H9 (cell line): ENCODE measurements around the gene CCDC192. TPM values are rescaled to one million over a fixed set of nuclear protein-coding genes. Genes with fewer than 3 reads are reported as not detected.

Experiments
- DNase-seq: peaks from one replicate; pipeline ENCODE4 v3.0.0-alpha.2; 2017
- H2AFZ ChIP-seq: one replicate; pipeline ENCODE4 v1.6.1; 2013; ENCODE audit warnings: mild to moderate bottlenecking, low read length, control low read depth, moderate library complexity
- H2AK5ac ChIP-seq: 2 replicates; pipeline ENCODE4 v1.6.1; 2013; ENCODE audit warnings: low read length, control low read depth, mixed read lengths; ENCODE audit not compliant: insufficient read length
- H2BK120ac ChIP-seq: one replicate; pipeline ENCODE4 v1.6.1; 2013; ENCODE audit warnings: low read depth, mild to moderate bottlenecking, low read length, control low read depth, inconsistent platforms; ENCODE audit not compliant: poor library complexity, severe bottlenecking
- H2BK12ac ChIP-seq: 2 replicates; pipeline ENCODE4 v1.6.1; 2013; ENCODE audit warnings: low read length, control low read depth, mixed read lengths, low read depth; ENCODE audit not compliant: insufficient read length
- H2BK15ac ChIP-seq: 2 replicates; pipeline ENCODE4 v1.6.1; 2013; ENCODE audit warnings: low read depth, low read length, control low read depth
- H2BK20ac ChIP-seq: one replicate; pipeline ENCODE4 v1.6.1; 2013; ENCODE audit warnings: low read depth, mild to moderate bottlenecking, low read length, control low read depth, inconsistent platforms; ENCODE audit not compliant: poor library complexity, severe bottlenecking
- H2BK5ac ChIP-seq: 2 replicates; pipeline ENCODE4 v1.6.1; 2013; ENCODE audit warnings: low read length, control low read depth, mixed read lengths; ENCODE audit not compliant: insufficient read length
- H3K14ac ChIP-seq: 2 replicates; pipeline ENCODE4 v1.6.1; 2013; ENCODE audit warnings: low read length, control low read depth; ENCODE audit not compliant: insufficient read depth
- H3K18ac ChIP-seq: 2 replicates; pipeline ENCODE4 v1.6.1; 2013; ENCODE audit warnings: low read depth, mild to moderate bottlenecking, mixed read lengths, low read length, control low read depth; ENCODE audit not compliant: insufficient read length
- H3K23ac ChIP-seq: 2 replicates; pipeline ENCODE4 v1.6.1; 2013; ENCODE audit warnings: low read length, control low read depth, mixed read lengths, low read depth; ENCODE audit not compliant: insufficient read length
- H3K23me2 ChIP-seq: 2 replicates; pipeline ENCODE4 v1.6.1; 2013; ENCODE audit warnings: low read depth, mild to moderate bottlenecking, mixed read lengths, low read length, control low read depth; ENCODE audit not compliant: insufficient read length, poor library complexity, severe bottlenecking
- H3K27ac ChIP-seq: 2 replicates; pipeline ENCODE4 v1.5.1; 2013; ENCODE audit warnings: low read length, control low read depth, mixed read lengths, low read depth; ENCODE audit not compliant: insufficient read length
- H3K27me3 ChIP-seq: 2 replicates; pipeline ENCODE4 v1.6.1; 2013; ENCODE audit warnings: low read length, control low read depth, inconsistent platforms; ENCODE audit not compliant: insufficient read depth
- H3K4ac ChIP-seq: 2 replicates; pipeline ENCODE4 v1.6.1; 2013; ENCODE audit warnings: low read depth, mild to moderate bottlenecking, control low read depth, inconsistent platforms, low read length, moderate library complexity
- H3K4me1 ChIP-seq: 2 replicates; pipeline ENCODE4 v1.6.1; 2013; ENCODE audit warnings: low read length, control low read depth, inconsistent platforms; ENCODE audit not compliant: insufficient read depth
- H3K4me2 ChIP-seq: 2 replicates; pipeline ENCODE4 v1.6.1; 2013; ENCODE audit warnings: low read length, control low read depth, mixed read lengths; ENCODE audit not compliant: insufficient read length, insufficient read depth
- H3K56ac ChIP-seq: 2 replicates; pipeline ENCODE4 v1.6.1; 2013; ENCODE audit warnings: low read depth, mild to moderate bottlenecking, mixed read lengths, low read length, control low read depth; ENCODE audit not compliant: insufficient read length
- H3K79me1 ChIP-seq: 2 replicates; pipeline ENCODE4 v1.6.1; 2013; ENCODE audit warnings: low read depth, mild to moderate bottlenecking, moderate library complexity, low read length, control low read depth, inconsistent platforms; ENCODE audit not compliant: insufficient read depth, poor library complexity, severe bottlenecking
- H3K79me2 ChIP-seq: 2 replicates; pipeline ENCODE4 v1.6.1; 2013; ENCODE audit warnings: low read length, control low read depth, inconsistent platforms; ENCODE audit not compliant: insufficient read depth
- H3K9ac ChIP-seq: 2 replicates; pipeline ENCODE4 v1.6.1; 2013; ENCODE audit warnings: low read length, control low read depth, mixed read lengths; ENCODE audit not compliant: insufficient read length; ENCODE audit errors: extremely low read depth
- H3K9me3 ChIP-seq: one replicate; pipeline ENCODE4 v1.6.1; 2013; ENCODE audit warnings: low read depth, low read length, inconsistent platforms; ENCODE audit not compliant: control insufficient read depth
- H3T11ph ChIP-seq: one replicate; pipeline ENCODE4 v1.6.1; 2013; ENCODE audit warnings: mild to moderate bottlenecking, low read length, control low read depth, inconsistent platforms
- H4K20me1 ChIP-seq: one replicate; pipeline ENCODE4 v1.6.1; 2013; ENCODE audit not compliant: control insufficient read depth, insufficient read length, insufficient read depth
- H4K5ac ChIP-seq: 2 replicates; pipeline ENCODE4 v1.6.1; 2013; ENCODE audit warnings: low read depth, mild to moderate bottlenecking, mixed read lengths, low read length, control low read depth; ENCODE audit not compliant: insufficient read length
- H4K8ac ChIP-seq: replicated peaks from 2 replicates; pipeline ENCODE4 v1.6.1; 2013; ENCODE audit warnings: low read length, control low read depth, mixed read lengths, low read depth; ENCODE audit not compliant: insufficient read length
- H4K91ac ChIP-seq: 2 replicates; pipeline ENCODE4 v1.6.1; 2013; ENCODE audit warnings: low read depth, mild to moderate bottlenecking, moderate library complexity, mixed read lengths, low read length, control low read depth; ENCODE audit not compliant: insufficient read length
- H3K27ac Mint-ChIP-seq, 3 experiments: 2 replicates in 2 of 3; 3 replicates in 1 of 3; pipeline ENCODE4 v1.8.0; 2020 to 2021; ENCODE audit warnings: mixed read lengths in 3 of 3, mild to moderate bottlenecking in 1 of 3, moderate library complexity in 1 of 3
- H3K27me3 Mint-ChIP-seq: 2 replicates; pipeline ENCODE4 v1.8.0; 2021; ENCODE audit warnings: low read depth, mild to moderate bottlenecking, moderate library complexity, mixed read lengths
- H3K36me3 Mint-ChIP-seq, 3 experiments: 2 replicates in 2 of 3; 3 replicates in 1 of 3; pipeline ENCODE4 v1.8.0; 2020 to 2021; ENCODE audit warnings: low read depth in 3 of 3, mixed read lengths in 3 of 3; ENCODE audit not compliant: insufficient read depth in 1 of 3
- H3K4me1 Mint-ChIP-seq, 2 experiments: 2 replicates each; pipeline ENCODE4 v1.8.0; 2020; ENCODE audit warnings: mixed read lengths in 2 of 2
- H3K4me3 Mint-ChIP-seq, 2 experiments: 2 replicates in 1 of 2; 3 replicates in 1 of 2; pipeline ENCODE4 v1.8.0; 2020 to 2021; ENCODE audit warnings: mild to moderate bottlenecking in 2 of 2, mixed read lengths in 2 of 2, moderate library complexity in 1 of 2
- H3K9me3 Mint-ChIP-seq, 2 experiments: 2 replicates in 1 of 2; 3 replicates in 1 of 2; pipeline ENCODE4 v1.8.0; 2020; ENCODE audit warnings: mild to moderate bottlenecking in 2 of 2, mixed read lengths in 2 of 2, moderate library complexity in 1 of 2
- total RNA-seq: library from RNA; stranded (reverse); gene quantifications from 2 replicates; pipeline ENCODE4 v1.2.1, GENCODE V29; 2021
- TF ChIP-seq, protein P1 (sequence below): fragments of 200-600 bp; sonication (generic); conservative IDR thresholded peaks from 3 replicates; pipeline ENCODE4 v1.8.0; 2021; ENCODE audit warnings: antibody characterized with exemption, mild to moderate bottlenecking

CCDC192 gene
- total RNA-seq, 1 experiment from 2014 or later = not detected

DNA sequence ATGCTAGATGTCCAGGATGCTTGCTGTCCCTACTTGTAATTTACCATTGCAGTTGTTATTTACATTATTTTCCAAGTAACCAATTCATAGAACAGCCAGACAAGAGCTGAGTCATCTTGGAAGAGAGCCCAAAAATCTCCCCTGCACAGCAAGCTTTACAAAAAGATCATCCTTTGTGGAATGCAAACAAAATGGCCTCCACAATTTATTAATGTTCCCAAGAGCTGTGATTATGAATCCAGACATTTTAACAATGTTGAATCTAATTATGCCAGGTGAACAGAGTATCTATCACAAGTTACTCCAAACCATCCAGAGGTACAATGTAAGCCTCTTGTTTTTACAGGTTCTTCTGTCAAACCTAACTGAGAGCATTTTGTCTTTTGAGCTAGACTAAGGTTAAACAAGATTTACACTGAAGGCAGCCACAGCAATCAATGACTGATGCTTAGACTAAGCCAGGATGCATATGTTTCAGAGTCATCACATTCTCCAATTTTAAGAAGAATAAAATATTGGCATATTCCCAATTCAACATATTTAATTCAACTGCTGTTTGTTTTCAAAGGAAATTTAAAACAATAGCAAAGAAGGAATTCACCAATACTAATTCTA is 285.1 kb downstream of the CCDC192 start:
- Mint-ChIP-seq H3K9me3 (no peaks in the 10 kb centered on the region; a peak in 1 of 5 replicates), H3K4me1 (no peaks in the 10 kb centered on the region), H3K4me3 (no peak overlapping the region), H3K27ac (no peak overlapping the region), H3K36me3 (no peaks in the 10 kb centered on the region; a peak in 1 of 7 replicates), H3K27me3 (no peaks in the 10 kb centered on the region)
- Histone ChIP-seq H4K20me1 (no peaks in the 10 kb centered on the region), H3K4me1 (no peaks in the 10 kb centered on the region), H2AFZ (no peak overlapping the region), H3K9ac (no peak overlapping the region), H2BK12ac (no peak overlapping the region), H3K27me3 (no peaks in the 10 kb centered on the region), H2BK5ac (no peak overlapping the region), H2BK20ac (no peak overlapping the region), H3K79me1 (no peaks in the 10 kb centered on the region), H3K4ac (no peak overlapping the region), H3K79me2 (no peaks in the 10 kb centered on the region), H4K91ac (no peak overlapping the region), H4K8ac (no peak overlapping the region), H3K56ac (no peak overlapping the region), H3K18ac (no peak overlapping the region), H3K4me2 (no peak overlapping the region), H3K23ac (no peak overlapping the region), H3K14ac (no peak overlapping the region), H3T11ph (no peak overlapping the region), H3K27ac (no peak overlapping the region), H3K9me3 (no peaks in the 10 kb centered on the region), H2BK15ac (no peak overlapping the region), H3K23me2 (no peaks in the 10 kb centered on the region), H2BK120ac (no peak overlapping the region), H2AK5ac (no peak overlapping the region), H4K5ac (no peak overlapping the region)
- DNase-seq = no peak
- TF ChIP-seq, protein P1, sequence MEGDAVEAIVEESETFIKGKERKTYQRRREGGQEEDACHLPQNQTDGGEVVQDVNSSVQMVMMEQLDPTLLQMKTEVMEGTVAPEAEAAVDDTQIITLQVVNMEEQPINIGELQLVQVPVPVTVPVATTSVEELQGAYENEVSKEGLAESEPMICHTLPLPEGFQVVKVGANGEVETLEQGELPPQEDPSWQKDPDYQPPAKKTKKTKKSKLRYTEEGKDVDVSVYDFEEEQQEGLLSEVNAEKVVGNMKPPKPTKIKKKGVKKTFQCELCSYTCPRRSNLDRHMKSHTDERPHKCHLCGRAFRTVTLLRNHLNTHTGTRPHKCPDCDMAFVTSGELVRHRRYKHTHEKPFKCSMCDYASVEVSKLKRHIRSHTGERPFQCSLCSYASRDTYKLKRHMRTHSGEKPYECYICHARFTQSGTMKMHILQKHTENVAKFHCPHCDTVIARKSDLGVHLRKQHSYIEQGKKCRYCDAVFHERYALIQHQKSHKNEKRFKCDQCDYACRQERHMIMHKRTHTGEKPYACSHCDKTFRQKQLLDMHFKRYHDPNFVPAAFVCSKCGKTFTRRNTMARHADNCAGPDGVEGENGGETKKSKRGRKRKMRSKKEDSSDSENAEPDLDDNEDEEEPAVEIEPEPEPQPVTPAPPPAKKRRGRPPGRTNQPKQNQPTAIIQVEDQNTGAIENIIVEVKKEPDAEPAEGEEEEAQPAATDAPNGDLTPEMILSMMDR = no peak

Other genes with a start within 250 kb of the CCDC192 start
- gene PRRC1, start 185.8 kb upstream of the CCDC192 start, total RNA-seq = 70.5 and 70.7 TPM in 2 replicates
- not detected in 2 replicates for gene CTXN3, start 54.3 kb upstream of the CCDC192 start, total RNA-seq